Endometrium (tissue), 2 donors: ENCODE results near the gene MLST8.
"Not testable (repeated sequence)": the region's sequence is repeated elsewhere in the genome, so short reads cannot be mapped to it uniquely, and the experiment has no call there.

Source experiments
- FAIRE-seq: peaks from 2 replicates; lab custom pipeline; 2012; peaks lifted over from hg19 to GRCh38; lab: Jason Lieb, UNC
- donor health status: control.
- donor health status: control.

The MLST8 gene

GRCh38 chr16:2246301-2246885 lies 41.1 kb downstream of the MLST8 start:
- no peak for FAIRE-seq

- FAIRE-seq = no peak
Measured at GRCh38 chr16:2250652-2251295, 45.5 kb downstream of the MLST8 start.

GRCh38 chr16:2251296-2252111 lies 46.2 kb downstream of the MLST8 start, which contains the start of gene ECI1:
Gene ECI1 (minus strand): TSS chr16:2251587. CDS start chr16:2251566, 21 bp downstream.
- FAIRE-seq = peak; percentile 83

GRCh38 chr16:2252806-2253148 lies 47.5 kb downstream of the MLST8 start:
- FAIRE-seq = no peak

GRCh38 chr16:2253293-2253692 lies 48.0 kb downstream of the MLST8 start:
- FAIRE-seq = no peak

- no peak for FAIRE-seq
Measured at GRCh38 chr16:2256531-2257140, 51.4 kb downstream of the MLST8 start.

- FAIRE-seq = no peak
Measured at GRCh38 chr16:2257726-2258125, 52.5 kb downstream of the MLST8 start.

GRCh38 chr16:2258530-2258929 lies 53.3 kb downstream of the MLST8 start:
- FAIRE-seq = not testable (repeated sequence)
